Right cardiac atrium (tissue), 5 donors: ENCODE data around the gene ESPL1. TPM values are rescaled to one million over a fixed set of nuclear protein-coding genes. Genes with fewer than 3 reads are reported as not detected.

ENCODE experiments used
- ATAC-seq, 2 donors: fragments of 200-7000 bp; cut with Tn5 transposase; one replicate each; pipeline versions ENCODE4 v1.8.0 to v1.9.1; 2020; ENCODE audit warnings: moderate library complexity in 2 of 2, mild to moderate bottlenecking in 1 of 2
- DNase-seq, 3 donors: peaks; one replicate each; pipeline ENCODE4 v3.0.0-alpha.2; 2020
- H3K27ac ChIP-seq: one replicate; pipeline ENCODE4 v1.5.1; 2013; ENCODE audit warnings: mild to moderate bottlenecking, low read length, control low read depth, moderate library complexity
- H3K27me3 ChIP-seq: one replicate; pipeline ENCODE4 v1.6.1; 2013; ENCODE audit not compliant: control insufficient read depth, insufficient read depth
- H3K4me1 ChIP-seq: one replicate; pipeline ENCODE4 v1.6.1; 2013; ENCODE audit warnings: low read length; ENCODE audit not compliant: control insufficient read depth, insufficient read depth
- H3K4me3 ChIP-seq: one replicate; pipeline ENCODE4 v1.5.1; 2013; ENCODE audit warnings: low read length, control low read depth
- H3K9me3 ChIP-seq: one replicate; pipeline ENCODE4 v1.6.1; 2013; ENCODE audit warnings: low read length; ENCODE audit not compliant: control insufficient read depth
- WGBS: extraction: QIAGEN DNeasy Blood & Tissue Kit; methylation state at CpG from one replicate; pipeline ENCODE4 v1.1.7; 2013; 5-methylcytosine and 5-hydroxymethylcytosine counted together
- intact Hi-C, 4 donors: fragments of 100-400 bp; cut with DNase I; formaldehyde crosslinking; loops; one replicate each; pipeline versions ENCODE4 v1.11.0 to v1.14.0; 2022 to 2023
- polyA plus RNA-seq: library from polyadenylated mRNA; stranded (reverse); fragments of 200-250 nt; gene quantifications from one replicate; pipeline ENCODE4 v1.2.3, GENCODE V29; 2013
- total RNA-seq, 4 donors: library from RNA; stranded (reverse); fragmentation: NEBNext Ultra II Directional; extraction: Animal tissue kit (Norgen Biotek cat#: 25700); gene quantifications; one replicate each; pipeline ENCODE4 v1.2.1, GENCODE V29; 2021
- donor health status: healthy with polysubstance abuse.
- donor health status: DM: no; HTN: yes; CAD: no.
- donor health status: DM: no; HTN: no; CAD: no.
- donor health status: DM: no; HTN: yes; CAD: no; lungs with severe emphysema.
- donor health status: DM: yes; HTN: yes; CAD: no.

The ESPL1 gene
- total and polyA plus RNA-seq, 5 donors = 0.11 to 1.2 (median 0.38) TPM

DNA sequence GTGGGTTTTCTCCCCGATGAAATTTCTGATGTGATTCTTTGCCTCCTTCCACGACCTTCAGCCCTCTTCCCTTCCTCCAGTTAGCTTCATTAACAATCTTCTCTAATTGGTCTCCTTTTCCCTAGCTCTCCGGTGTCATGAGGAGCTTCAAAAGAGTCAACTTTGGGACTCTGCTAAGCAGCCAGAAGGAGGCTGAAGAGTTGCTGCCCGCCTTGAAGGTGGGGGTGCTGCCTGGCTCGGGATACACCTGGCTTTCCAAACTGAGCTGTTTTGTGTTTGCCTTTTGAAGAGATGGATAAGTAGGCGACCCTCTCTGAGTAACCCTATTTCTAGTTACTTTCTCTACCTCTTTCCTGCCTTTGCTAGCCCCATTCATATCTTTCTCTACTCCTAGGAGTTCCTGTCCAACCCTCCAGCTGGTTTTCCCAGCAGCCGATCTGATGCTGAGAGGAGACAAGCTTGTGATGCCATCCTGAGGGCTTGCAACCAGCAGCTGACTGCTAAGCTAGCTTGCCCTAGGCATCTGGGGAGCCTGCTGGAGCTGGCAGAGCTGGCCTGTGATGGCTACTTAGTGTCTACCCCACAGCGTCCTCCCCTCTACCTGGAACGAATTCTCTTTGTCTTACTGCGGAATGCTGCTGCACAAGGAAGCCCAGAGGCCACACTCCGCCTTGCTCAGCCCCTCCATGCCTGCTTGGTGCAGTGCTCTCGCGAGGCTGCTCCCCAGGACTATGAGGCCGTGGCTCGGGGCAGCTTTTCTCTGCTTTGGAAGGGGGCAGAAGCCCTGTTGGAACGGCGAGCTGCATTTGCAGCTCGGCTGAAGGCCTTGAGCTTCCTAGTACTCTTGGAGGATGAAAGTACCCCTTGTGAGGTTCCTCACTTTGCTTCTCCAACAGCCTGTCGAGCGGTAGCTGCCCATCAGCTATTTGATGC, 797 bp downstream of the ESPL1 start:
- Histone ChIP-seq H3K4me1 (no peaks in the 10 kb centered on the region), H3K27me3 (no peaks in the 10 kb centered on the region), H3K27ac (no peak overlapping the region), H3K9me3 (no peaks in the 10 kb centered on the region), H3K4me3 (peak overlapping the region; percentile 49)
- 59% methylated on average over 20 of the region's 20 CpGs for WGBS
- DNase-seq = no peak
- no peak for ATAC-seq
- intact Hi-C loops = no loop called here

DNA sequence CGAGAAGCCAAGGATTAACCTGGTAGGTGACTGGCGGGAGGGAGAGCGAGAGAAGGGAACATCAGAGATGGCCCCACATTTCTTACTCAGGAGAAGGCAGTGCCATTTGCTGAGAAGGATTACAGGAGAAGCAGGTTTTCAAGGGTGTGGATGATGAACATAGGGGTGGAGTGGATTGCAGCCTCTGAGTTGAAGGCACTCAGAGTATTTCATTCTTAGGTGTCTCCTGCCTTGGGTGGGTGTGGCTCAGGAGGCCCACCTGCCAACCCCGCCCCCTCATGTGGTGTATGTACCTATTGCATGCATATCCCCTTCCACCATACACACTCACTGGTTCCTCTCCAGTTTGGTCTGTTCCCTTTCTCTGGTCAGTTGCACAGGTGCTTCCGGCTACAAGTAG, 6.3 kb downstream of the ESPL1 start:
- Histone ChIP-seq H3K27ac (no peak overlapping the region), H3K4me3 (no peak overlapping the region), H3K4me1 (no peaks in the 10 kb centered on the region), H3K27me3 (no peaks in the 10 kb centered on the region), H3K9me3 (no peaks in the 10 kb centered on the region)
- intact Hi-C loops = no loop called here
- no peak for ATAC-seq
- 94% methylated on average over 5 of the region's 5 CpGs for WGBS
- no peak for DNase-seq

DNA sequence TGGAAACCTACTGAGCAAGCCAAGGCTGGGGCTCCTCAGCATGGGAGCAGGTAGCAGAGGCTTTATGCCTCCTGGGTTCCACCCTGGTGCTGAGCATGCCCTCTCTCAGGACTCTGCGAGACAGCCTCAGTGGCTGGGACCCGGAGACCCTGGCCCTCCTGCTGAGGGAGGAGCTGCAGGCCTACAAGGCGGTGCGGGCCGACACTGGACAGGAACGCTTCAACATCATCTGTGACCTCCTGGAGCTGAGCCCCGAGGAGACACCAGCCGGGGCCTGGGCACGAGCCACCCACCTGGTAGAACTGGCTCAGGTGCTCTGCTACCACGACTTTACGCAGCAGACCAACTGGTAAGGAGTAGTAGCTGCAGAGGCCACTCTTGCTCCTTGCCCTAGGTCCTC, 8.4 kb downstream of the ESPL1 start:
- ATAC-seq (no peak), DNase-seq (no peak)
- Histone ChIP-seq H3K4me1 (no peaks in the 10 kb centered on the region), H3K9me3 (no peaks in the 10 kb centered on the region), H3K27ac (no peak overlapping the region), H3K27me3 (no peaks in the 10 kb centered on the region), H3K4me3 (no peak overlapping the region)
- intact Hi-C loops = no loop called here
- WGBS = 95% methylated on average over 11 of the region's 11 CpGs

DNA sequence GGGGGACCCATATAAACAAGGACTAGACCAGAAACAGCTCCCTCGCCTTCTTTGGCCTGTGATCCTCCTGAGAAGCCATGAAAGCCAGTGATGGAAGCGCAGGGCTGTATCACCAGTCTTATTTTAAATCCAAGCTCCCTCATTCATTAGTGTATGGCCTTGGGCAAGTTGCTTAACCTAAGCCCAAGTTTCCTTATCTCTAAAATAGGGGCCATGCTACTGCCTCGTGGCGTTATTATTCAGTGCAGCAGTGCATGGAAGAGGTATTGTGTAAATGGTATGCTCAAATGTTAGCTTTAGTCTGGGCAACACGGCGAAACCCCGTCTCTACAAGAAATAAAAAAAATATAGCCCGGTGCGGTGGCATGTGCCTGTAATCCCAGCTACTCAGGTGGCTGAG, 9.9 kb downstream of the ESPL1 start:
- ATAC-seq (no peak), DNase-seq (no peak)
- intact Hi-C loops = no loop called here
- H3K4me3 ChIP-seq = no peak overlapping the region
- H3K27ac ChIP-seq = no peak overlapping the region
- no peaks in the 10 kb centered on the region for H3K4me1 ChIP-seq
- no peaks in the 10 kb centered on the region for H3K9me3 ChIP-seq
- H3K27me3 ChIP-seq = no peaks in the 10 kb centered on the region
- 95% methylated on average over 9 of the region's 9 CpGs for WGBS

DNA sequence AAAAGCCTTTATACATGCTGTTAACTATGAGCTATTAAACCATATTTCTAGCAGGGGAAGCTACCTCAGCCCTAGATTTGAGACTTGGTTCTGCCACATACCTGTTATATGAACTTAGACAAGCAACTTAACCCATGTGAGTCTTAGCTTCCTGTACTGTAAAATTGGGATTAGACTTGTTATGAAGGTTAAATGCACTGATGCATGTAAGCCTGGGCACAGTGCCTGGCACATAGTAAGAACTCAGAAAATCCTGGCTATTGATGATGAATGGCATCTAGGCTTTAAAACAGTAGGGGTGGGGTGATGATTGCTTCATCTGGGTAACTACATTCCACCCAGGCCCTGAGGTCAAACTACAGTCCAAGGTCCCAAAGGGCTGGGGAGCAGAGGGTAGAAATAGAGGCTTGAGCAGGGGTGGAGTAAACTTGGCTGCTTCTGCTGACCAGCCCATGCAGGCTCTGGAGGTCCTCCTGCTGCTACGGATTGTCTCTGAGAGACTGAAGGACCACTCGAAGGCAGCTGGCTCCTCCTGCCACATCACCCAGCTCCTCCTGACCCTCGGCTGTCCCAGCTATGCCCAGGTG, 11.3 kb downstream of the ESPL1 start:
- H3K9me3 ChIP-seq = no peaks in the 10 kb centered on the region
- H3K4me1 ChIP-seq = no peaks in the 10 kb centered on the region
- 87% methylated on average over 3 of the region's 3 CpGs for WGBS
- no peak for DNase-seq
- no peak overlapping the region for H3K27ac ChIP-seq
- no peak for ATAC-seq
- H3K4me3 ChIP-seq = no peak overlapping the region
- H3K27me3 ChIP-seq = no peaks in the 10 kb centered on the region
- intact Hi-C loops = no loop called here

DNA sequence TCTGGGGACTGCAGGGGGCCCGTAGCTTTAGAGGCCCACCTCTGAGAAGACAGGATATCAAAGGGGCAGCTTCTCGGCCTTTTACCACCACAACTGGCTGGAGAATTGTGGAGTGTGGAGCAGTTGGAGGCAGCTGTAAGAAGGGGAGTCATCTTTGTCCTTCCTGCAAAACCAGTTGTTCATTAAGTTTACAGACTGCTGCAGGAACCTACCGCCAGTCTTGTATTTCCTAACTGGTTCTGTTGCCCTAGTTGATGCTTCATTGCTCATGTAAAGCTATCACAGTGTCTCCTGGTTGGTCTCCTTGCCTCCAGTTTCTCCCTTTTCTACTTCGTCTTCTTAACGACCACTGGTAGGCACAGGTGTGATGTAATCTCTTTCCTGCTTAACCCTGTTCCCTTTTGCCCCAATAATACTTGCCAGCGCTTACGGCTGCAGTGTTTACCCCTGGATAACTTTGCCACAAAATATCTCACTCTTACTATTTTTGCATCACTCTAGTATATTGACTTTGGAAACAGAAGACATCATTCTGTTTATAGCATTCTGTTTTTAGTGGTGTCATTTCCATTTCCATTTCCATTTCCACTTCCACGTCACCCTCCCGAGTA, 11.9 kb downstream of the ESPL1 start:
- H3K4me3 ChIP-seq = no peak overlapping the region
- intact Hi-C loops = loop anchor here in 1 of 4 donors (5.0 kb wide), 1 partner anchor 118 kb away; no protein-coding TSS in a partner anchor
- WGBS = 91% methylated on average over 9 of the region's 9 CpGs
- no peak for ATAC-seq
- H3K27ac ChIP-seq = no peak overlapping the region
- no peaks in the 10 kb centered on the region for H3K4me1 ChIP-seq
- H3K27me3 ChIP-seq = no peaks in the 10 kb centered on the region
- DNase-seq = no peak
- no peaks in the 10 kb centered on the region for H3K9me3 ChIP-seq

DNA sequence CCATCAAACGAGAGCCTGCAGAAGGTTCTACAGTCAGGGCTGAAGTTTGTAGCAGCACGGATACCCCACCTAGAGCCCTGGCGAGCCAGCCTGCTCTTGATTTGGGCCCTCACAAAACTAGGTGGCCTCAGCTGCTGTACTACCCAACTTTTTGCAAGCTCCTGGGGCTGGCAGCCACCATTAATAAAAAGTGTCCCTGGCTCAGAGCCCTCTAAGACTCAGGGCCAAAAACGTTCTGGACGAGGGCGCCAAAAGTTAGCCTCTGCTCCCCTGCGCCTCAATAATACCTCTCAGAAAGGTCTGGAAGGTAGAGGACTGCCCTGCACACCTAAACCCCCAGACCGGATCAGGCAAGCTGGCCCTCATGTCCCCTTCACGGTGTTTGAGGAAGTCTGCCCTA, 18.3 kb downstream of the ESPL1 start:
- H3K27ac ChIP-seq = no peak overlapping the region
- DNase-seq (no peak), ATAC-seq (no peak)
- H3K4me3 ChIP-seq = no peak overlapping the region
- no peaks in the 10 kb centered on the region for H3K9me3 ChIP-seq
- intact Hi-C loops = loop anchor here in 3 of 4 donors (2.0 to 5.0 kb wide), 2 partner anchors 74 kb away; no protein-coding TSS in a partner anchor
- WGBS = 77% methylated on average over 9 of the region's 9 CpGs
- H3K4me1 ChIP-seq = no peaks in the 10 kb centered on the region
- no peaks in the 10 kb centered on the region for H3K27me3 ChIP-seq

DNA sequence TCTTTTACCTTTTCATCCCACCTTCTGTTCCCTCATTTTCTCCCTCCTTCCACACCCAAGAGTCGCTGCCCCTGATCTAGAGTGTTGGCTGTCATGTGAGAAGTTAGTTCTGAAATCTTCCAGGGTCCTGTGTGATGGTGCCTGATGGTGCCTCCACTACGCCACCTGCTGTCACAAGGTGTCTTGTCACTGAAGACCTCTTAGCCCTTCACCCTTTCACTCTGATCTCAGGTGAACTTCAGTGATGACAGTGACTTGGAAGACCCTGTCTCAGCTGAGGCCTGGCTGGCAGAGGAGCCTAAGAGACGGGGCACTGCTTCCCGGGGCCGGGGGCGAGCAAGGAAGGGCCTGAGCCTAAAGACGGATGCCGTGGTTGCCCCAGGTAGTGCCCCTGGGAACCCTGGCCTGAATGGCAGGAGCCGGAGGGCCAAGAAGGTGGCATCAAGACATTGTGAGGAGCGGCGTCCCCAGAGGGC, 19.7 kb downstream of the ESPL1 start:
- H3K27ac ChIP-seq = no peak overlapping the region
- no peaks in the 10 kb centered on the region for H3K27me3 ChIP-seq
- intact Hi-C loops = loop anchor here (2.0 to 5.0 kb wide), 2 partner anchors 75 kb away; no protein-coding TSS in a partner anchor
- no peaks in the 10 kb centered on the region for H3K9me3 ChIP-seq
- 78% methylated on average over 11 of the region's 11 CpGs for WGBS
- DNase-seq (peak; percentile 76 to 89 (median 89)), ATAC-seq (peak; percentile 75 to 77)
- no peaks in the 10 kb centered on the region for H3K4me1 ChIP-seq
- H3K4me3 ChIP-seq = no peak overlapping the region

DNA sequence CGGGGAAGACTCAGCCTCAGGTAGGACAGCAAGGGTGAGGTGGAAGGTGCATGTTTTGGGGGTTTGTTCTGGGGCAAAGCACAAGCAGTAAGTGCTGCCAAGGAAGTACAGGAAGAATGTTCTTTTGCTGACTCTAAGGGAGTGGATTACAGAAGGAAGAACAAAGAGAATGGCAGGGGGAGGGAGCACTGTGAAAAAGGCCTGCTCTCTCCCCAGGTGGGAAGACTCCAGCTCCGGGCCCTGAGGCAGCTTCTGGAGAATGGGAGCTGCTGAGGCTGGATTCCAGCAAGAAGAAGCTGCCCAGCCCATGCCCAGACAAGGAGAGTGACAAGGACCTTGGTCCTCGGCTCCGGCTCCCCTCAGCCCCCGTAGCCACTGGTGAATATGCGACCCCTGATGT, 20.2 kb downstream of the ESPL1 start:
- no peak overlapping the region for H3K4me3 ChIP-seq
- H3K9me3 ChIP-seq = no peaks in the 10 kb centered on the region
- ATAC-seq = no peak
- intact Hi-C loops = loop anchor here in 2 of 4 donors (2.0 to 5.0 kb wide), 2 partner anchors 76 kb away; no protein-coding TSS in a partner anchor
- no peak for DNase-seq
- no peaks in the 10 kb centered on the region for H3K27me3 ChIP-seq
- H3K27ac ChIP-seq = no peak overlapping the region
- whole genome bisulfite sequencing = 89% methylated on average over 6 of the region's 6 CpGs
- no peaks in the 10 kb centered on the region for H3K4me1 ChIP-seq

DNA sequence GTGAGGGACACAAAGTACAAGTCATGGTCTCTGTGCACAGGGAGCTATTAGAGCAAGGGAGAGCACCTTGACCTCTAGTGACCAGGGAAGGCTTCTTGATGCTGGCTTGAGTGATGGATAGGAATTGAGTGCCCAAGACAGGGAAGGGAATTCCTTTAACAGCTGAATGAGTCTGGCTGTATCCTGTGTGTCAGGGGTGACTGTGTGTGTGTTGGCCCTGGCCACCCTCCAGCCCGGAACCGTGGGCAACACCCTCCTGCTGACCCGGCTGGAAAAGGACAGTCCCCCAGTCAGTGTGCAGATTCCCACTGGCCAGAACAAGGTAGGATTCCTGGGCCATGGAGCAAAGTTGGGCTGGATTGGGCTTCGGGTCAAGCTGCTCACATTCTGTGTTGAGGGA, 21.8 kb downstream of the ESPL1 start:
- intact Hi-C loops = loop anchor here in 2 of 4 donors (2.0 to 5.0 kb wide), 2 partner anchors 77 to 78 kb away; no protein-coding TSS in a partner anchor
- ATAC-seq = peak in 1 of 2 donors; percentile 58

DNA sequence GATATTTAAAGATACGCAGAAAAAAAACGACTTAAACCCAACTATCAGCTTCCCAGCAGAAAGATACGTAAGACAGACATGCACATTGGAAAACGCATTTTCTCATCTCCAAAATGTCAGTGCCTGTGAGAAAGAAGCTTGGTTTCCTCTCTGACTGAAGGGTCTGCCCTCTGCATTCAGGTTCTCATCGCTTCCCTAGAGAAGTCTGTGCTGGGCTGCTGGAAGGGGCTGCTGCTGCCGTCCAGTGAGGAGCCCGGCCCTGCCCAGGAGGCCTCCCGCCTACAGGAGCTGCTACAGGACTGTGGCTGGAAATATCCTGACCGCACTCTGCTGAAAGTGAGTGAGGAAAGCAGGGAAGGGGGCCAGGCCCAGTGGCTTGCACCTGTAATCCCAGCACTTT, 22.6 kb downstream of the ESPL1 start:
- ATAC-seq (no peak), DNase-seq (no peak)
- no peaks in the 10 kb centered on the region for H3K9me3 ChIP-seq
- H3K27me3 ChIP-seq = no peaks in the 10 kb centered on the region
- WGBS = 94% methylated on average over 9 of the region's 9 CpGs
- H3K4me1 ChIP-seq = no peaks in the 10 kb centered on the region
- no peak overlapping the region for H3K4me3 ChIP-seq
- intact Hi-C loops = no loop called here
- no peak overlapping the region for H3K27ac ChIP-seq

More for the DNA sequence above, 21.8 kb downstream of the ESPL1 start:
- H3K4me1 ChIP-seq = no peaks in the 10 kb centered on the region
- H3K9me3 ChIP-seq = no peaks in the 10 kb centered on the region
- WGBS = 77% methylated on average over 4 of the region's 4 CpGs
- no peak for DNase-seq
- H3K27ac ChIP-seq = no peak overlapping the region
- no peak overlapping the region for H3K4me3 ChIP-seq
- H3K27me3 ChIP-seq = no peaks in the 10 kb centered on the region
